Subcutaneous adipose tissue (tissue), 4 donors: Measurements from ENCODE around the gene LMX1A. TPM values are rescaled to one million over a fixed set of nuclear protein-coding genes. Genes with fewer than 3 reads are reported as not detected.

Experiments used
- CTCF ChIP-seq: fragments of 450-650 bp; IDR thresholded peaks from one replicate; pipeline ENCODE4 v1.5.1; 2016; ENCODE audit warnings: low read depth, mild to moderate bottlenecking, control low read depth, antibody characterized with exemption, moderate library complexity
- total RNA-seq, 4 donors: library from RNA; depleted of rRNA; stranded (reverse); fragments of >200 nt; gene quantifications; one replicate each; pipeline ENCODE4 v1.1.0, GENCODE V29; 2016

The LMX1A gene
- total RNA-seq, 4 donors from 2014 or later: 0.33 to 1.5 (median 0.63) TPM

GRCh38 chr1:165392634-165393571 lies 36.4 kb upstream of the LMX1A start:
- no peak for TF ChIP-seq CTCF

DNA sequence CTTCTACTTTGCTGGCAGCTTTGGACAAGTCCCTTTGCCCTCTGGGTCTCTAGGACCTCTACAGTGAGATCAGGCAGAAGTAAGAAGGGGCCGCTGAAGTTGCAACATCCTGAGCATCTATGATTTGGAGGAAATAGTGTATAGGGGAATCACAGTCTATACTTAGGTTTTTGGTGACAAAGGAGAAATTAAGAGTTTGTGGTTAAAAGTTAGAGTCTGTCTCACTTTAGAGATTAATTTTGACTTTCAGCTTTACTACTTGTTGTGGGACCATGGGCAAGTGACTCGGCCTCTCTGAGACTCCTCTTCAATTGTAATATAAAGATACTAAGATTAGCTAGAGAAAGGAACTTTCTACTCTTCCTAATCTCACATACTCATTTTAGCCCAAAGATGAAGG lies 33.1 kb upstream of the LMX1A start:
- TF ChIP-seq CTCF: no peak

DNA sequence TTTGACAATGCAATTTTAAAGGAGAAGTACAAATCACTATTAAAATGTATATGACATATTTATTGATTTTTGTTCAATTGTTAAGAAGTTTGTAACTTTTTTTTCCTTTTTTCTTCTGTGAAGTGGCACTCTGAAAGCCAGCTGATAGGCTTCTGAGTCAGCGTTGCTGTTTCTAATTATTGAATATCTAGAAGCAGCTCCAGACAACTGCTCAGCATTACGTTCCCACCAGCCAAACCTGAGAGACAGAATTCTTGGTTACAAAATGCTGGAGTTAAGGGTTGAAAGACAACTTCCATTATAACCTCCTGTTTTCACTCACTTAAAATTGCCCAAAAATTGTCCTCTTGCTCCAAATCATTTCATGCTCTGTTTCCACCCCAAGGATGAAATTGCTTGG lies 31.4 kb upstream of the LMX1A start:
- no peak for TF ChIP-seq CTCF

DNA sequence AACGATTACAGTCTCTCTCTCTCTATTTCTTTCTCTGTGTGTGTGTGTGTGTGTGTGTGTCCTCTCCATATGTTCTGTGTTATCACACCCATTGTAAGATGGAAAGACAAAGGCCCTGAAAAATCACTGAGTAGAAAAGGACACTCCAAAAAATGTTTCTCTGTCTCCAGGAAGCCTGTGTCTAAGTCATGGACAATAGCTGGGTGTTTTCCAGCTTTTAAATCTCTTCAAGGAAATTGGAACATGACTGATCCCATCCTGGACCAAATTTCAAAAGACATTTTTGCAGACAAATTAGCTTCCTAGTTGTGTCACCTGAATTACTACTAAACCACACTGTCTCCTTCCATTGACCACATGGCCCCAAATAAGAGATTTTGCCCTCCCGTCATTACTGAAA lies 31.0 kb upstream of the LMX1A start:
- TF ChIP-seq CTCF: no peak

- TF ChIP-seq CTCF: no peak
Observed at GRCh38 chr1:165383599-165384405, 27.3 kb upstream of the LMX1A start.

- no peak for TF ChIP-seq CTCF
Observed at GRCh38 chr1:165383067-165383466, 26.6 kb upstream of the LMX1A start.

DNA sequence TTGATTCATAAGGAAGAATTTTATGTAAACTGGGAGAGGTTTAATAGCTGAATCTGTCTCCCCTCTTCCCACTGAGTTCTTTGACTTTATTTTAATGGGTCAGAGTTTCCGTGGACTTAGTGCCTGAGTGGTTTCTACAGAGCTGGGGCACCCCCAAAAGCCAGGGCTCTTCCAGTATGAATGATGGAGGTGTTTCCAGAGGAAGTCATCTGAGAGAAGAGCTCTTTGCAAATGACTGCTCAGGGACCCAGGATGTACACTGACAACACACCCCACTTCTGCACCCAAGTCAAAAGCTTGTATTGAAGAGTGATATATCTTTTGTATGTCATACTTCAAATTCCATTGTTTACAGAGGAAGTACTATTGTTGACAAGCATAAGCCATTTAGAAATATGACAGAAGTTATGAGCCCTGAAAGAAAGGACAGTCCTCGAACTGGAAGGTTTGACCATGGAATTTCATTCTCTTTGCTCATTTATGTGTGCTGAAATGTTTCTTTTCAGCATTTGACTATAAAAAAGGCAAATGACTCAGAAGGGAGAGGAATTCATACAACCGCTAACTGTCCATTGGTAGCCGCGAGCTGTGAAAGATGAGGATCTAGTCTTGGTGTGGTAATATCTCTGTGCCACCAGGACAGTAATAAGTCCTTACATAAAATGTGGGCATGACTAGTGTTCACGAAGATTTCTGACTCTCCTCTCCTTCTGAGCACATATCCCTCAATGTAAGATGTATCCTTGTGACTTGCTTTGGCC lies 25.4 kb upstream of the LMX1A start:
- no peak for TF ChIP-seq CTCF
